Right lobe of liver (tissue), 6 donors: ENCODE results near the gene KDELR3. TPM values are rescaled to one million over a fixed set of nuclear protein-coding genes. Genes with fewer than 3 reads are reported as not detected.
A peak's percentile ranks its signal among the peaks of the same experiment; 100 is the strongest.

ENCODE experiments used
- ATAC-seq, 4 donors: fragments of 200-7000 bp; cut with Tn5 transposase; one replicate each; pipeline ENCODE4 v1.9.1; 2020; ENCODE audit warnings: mild to moderate bottlenecking in 4 of 4, moderate library complexity in 4 of 4
- DNase-seq, 3 donors: peaks; one replicate each; pipeline ENCODE4 v3.0.0-alpha.2; 2020
- H3K27ac ChIP-seq, 3 donors: fragments of 200-600 bp; one replicate each; pipeline ENCODE4 v1.8.0; 2022
- H3K27me3 ChIP-seq, 2 donors: fragments of 200-600 bp; one replicate each; pipeline ENCODE4 v1.8.0; 2022
- H3K36me3 ChIP-seq, 4 donors: fragments of 200-600 bp; sonication (generic) in 1 of 4; one replicate each; pipeline versions ENCODE4 v1.5.1 to v1.8.0; 2017 to 2022; ENCODE audit warnings: control low read depth in 1 of 4
- H3K4me1 ChIP-seq, 4 donors: fragments of 200-600 bp; sonication (generic) in 1 of 4; one replicate each; pipeline versions ENCODE4 v1.5.1 to v1.8.0; 2017 to 2022; ENCODE audit warnings: control low read depth in 1 of 4
- H3K4me3 ChIP-seq, 3 donors: fragments of 200-600 bp; one replicate each; pipeline ENCODE4 v1.8.0; 2022
- H3K9me3 ChIP-seq, 4 donors: fragments of 200-600 bp; sonication (generic) in 1 of 4; one replicate each; pipeline versions ENCODE4 v1.5.1 to v1.8.0; 2017 to 2022; ENCODE audit warnings: control low read depth in 1 of 4
- CTCF ChIP-seq, 4 donors: fragments of 200-600 bp in 3 of 4; fragments of 450-650 bp in 1 of 4; IDR thresholded peaks; one replicate each; pipeline versions ENCODE4 v1.5.1 to v1.8.0; 2016 to 2022; ENCODE audit warnings: antibody characterized with exemption in 4 of 4, mild to moderate bottlenecking in 2 of 4
- POLR2A ChIP-seq: fragments of 450-650 bp; IDR thresholded peaks from one replicate; pipeline ENCODE4 v1.6.1; 2017; ENCODE audit warnings: antibody characterized with exemption, mild to moderate bottlenecking
- WGBS: methylation state at CpG from one replicate; pipeline ENCODE4 v1.1.6; 2018; ENCODE audit warnings: low coverage, low lambda C conversion rate; ENCODE audit not compliant: insufficient coverage; ENCODE audit errors: missing lambda C conversion rate; 5-methylcytosine and 5-hydroxymethylcytosine counted together
- intact Hi-C, 2 donors: fragments of 100-400 bp; cut with DNase I; formaldehyde crosslinking; loops; one replicate each; pipeline versions ENCODE4 v1.11.2 to v1.14.1; 2022
- total RNA-seq, 6 experiments: library from RNA; depleted of rRNA in 2 of 6; stranded (reverse); fragments of >200 nt in 2 of 6; fragmentation: NEBNext Ultra II Directional in 3 of 6; extraction: Animal tissue kit (Norgen Biotek cat#: 25700) in 3 of 6; gene quantifications; one replicate each; pipeline versions ENCODE4 v1.1.0 to v1.2.4, GENCODE V29; 2016 to 2023
- donor health status: DM: no; HTN: yes; CAD: no.
- donor health status: DM: no; HTN: no; CAD: no.
- donor health status: DM: no; HTN: no; CAD: no.
- donor health status: DM: no; HTN: yes; CAD: no.
- donor health status: DM: no; HTN: yes; CAD: no.

The KDELR3 gene
- total RNA-seq, 6 experiments from 2014 or later, result 2.4 to 53.8 (median 12.8) TPM

- intact Hi-C loops, result no loop called here
- DNase-seq (no peak), ATAC-seq (no peak)
- WGBS, result 75% methylated on average over 2 of the region's 4 CpGs
- Histone ChIP-seq H3K9me3 (no peaks in the 10 kb centered on the region), H3K27ac (no peak overlapping the region), H3K27me3 (no peaks in the 10 kb centered on the region), H3K36me3 (no peaks in the 10 kb centered on the region), H3K4me3 (no peak overlapping the region), H3K4me1 (peaks cover 0 to 35% (median 10%) of the 10 kb centered on the region in 4 donors)
- no peak for TF ChIP-seq POLR2A
- TF ChIP-seq CTCF (IDR thresholded peaks at IDR 0.05), result no peak
Measured at GRCh38 chr22:38420734-38421133, 47.2 kb upstream of the KDELR3 start.

- Histone ChIP-seq H3K4me1 (peaks cover 0 to 35% (median 10%) of the 10 kb centered on the region in 4 donors), H3K27ac (peak overlapping the region; percentile 26 to 79 (median 28)), H3K4me3 (peak overlapping the region in 1 of 3 donors; percentile 4), H3K36me3 (no peaks in the 10 kb centered on the region), H3K27me3 (no peaks in the 10 kb centered on the region), H3K9me3 (no peaks in the 10 kb centered on the region)
- TF ChIP-seq CTCF (IDR thresholded peaks at IDR 0.05) (no peak), POLR2A (no peak)
- peak; percentile 70 to 85 (median 85) for DNase-seq
- WGBS, result 71% methylated on average over 4 of the region's 21 CpGs
- intact Hi-C loops, result no loop called here
- ATAC-seq, result peak; percentile 80 to 86 (median 83)
Measured at GRCh38 chr22:38422611-38423511, 45.0 kb upstream of the KDELR3 start.

GRCh38 chr22:38423512-38424503, 44.1 kb upstream of the KDELR3 start:
- TF ChIP-seq POLR2A (no peak), CTCF (IDR thresholded peaks at IDR 0.05) (no peak)
- DNase-seq (no peak), ATAC-seq (peak; percentile 55 to 74 (median 70))
- H3K4me1 ChIP-seq, result peaks cover 0 to 35% (median 10%) of the 10 kb centered on the region in 4 donors
- intact Hi-C loops, result no loop called here
- no peak overlapping the region for H3K4me3 ChIP-seq
- no peaks in the 10 kb centered on the region for H3K27me3 ChIP-seq
- H3K27ac ChIP-seq, result peak overlapping the region; percentile 26 to 79 (median 28)
- H3K36me3 ChIP-seq, result no peaks in the 10 kb centered on the region
- H3K9me3 ChIP-seq, result no peaks in the 10 kb centered on the region
- 31% methylated on average over 4 of the region's 18 CpGs for WGBS

GRCh38 chr22:38424525-38425080, 43.3 kb upstream of the KDELR3 start:
- DNase-seq (no peak), ATAC-seq (peak in 3 of 4 donors; percentile 7 to 18 (median 13))
- TF ChIP-seq CTCF (IDR thresholded peaks at IDR 0.05), result no peak
- no peak for TF ChIP-seq POLR2A
- Histone ChIP-seq H3K4me3 (no peak overlapping the region), H3K9me3 (no peaks in the 10 kb centered on the region), H3K27ac (peak overlapping the region in 1 of 3 donors; percentile 79), H3K4me1 (peaks cover 0 to 35% (median 10%) of the 10 kb centered on the region in 4 donors), H3K27me3 (no peaks in the 10 kb centered on the region), H3K36me3 (no peaks in the 10 kb centered on the region)
- 35% methylated on average over 4 of the region's 12 CpGs for WGBS
- intact Hi-C loops, result no loop called here
